D721Med (cell line): ENCODE data around the gene PDS5A.
"Not testable (repeated sequence)": the region's sequence is repeated elsewhere in the genome, so short reads cannot be mapped to it uniquely, and the experiment has no call there.

Source experiments
- DNase-seq: peaks from one replicate; pipeline ENCODE4 v3.0.0; 2011; ENCODE audit warnings: low spot score; ENCODE audit not compliant: insufficient read length
- FAIRE-seq: peaks from 2 replicates; lab custom pipeline; 2011; peaks lifted over from hg19 to GRCh38; lab: Jason Lieb, UNC
- TF ChIP-seq, protein P1 (sequence below): IDR thresholded peaks from 2 replicates; pipeline ENCODE4 v1.5.1; 2012; ENCODE audit warnings: mild to moderate bottlenecking, control low read depth; ENCODE audit not compliant: insufficient read depth; ENCODE audit errors: missing control alignments

Gene PDS5A

DNA sequence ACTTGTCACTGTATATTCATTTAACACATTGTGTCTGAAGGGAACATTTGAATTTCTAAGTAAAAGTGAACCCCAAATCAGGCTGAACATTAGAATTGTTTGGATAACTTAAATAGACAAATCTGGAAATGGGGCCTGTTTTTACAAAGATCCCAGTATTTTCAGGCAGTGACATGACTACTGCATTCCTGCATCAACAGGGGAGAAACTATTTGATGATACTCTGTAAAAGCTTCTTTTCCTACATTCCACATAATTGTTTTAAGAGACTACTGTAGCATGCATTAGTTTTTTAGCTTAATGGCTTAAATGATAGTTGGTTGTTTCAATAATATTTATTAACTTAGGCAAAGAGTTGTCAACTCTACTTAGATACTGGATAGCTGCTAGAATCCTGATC, 127.0 kb downstream of the PDS5A start:
- DNase-seq (no peak), FAIRE-seq (no peak)
- TF ChIP-seq, protein P1, sequence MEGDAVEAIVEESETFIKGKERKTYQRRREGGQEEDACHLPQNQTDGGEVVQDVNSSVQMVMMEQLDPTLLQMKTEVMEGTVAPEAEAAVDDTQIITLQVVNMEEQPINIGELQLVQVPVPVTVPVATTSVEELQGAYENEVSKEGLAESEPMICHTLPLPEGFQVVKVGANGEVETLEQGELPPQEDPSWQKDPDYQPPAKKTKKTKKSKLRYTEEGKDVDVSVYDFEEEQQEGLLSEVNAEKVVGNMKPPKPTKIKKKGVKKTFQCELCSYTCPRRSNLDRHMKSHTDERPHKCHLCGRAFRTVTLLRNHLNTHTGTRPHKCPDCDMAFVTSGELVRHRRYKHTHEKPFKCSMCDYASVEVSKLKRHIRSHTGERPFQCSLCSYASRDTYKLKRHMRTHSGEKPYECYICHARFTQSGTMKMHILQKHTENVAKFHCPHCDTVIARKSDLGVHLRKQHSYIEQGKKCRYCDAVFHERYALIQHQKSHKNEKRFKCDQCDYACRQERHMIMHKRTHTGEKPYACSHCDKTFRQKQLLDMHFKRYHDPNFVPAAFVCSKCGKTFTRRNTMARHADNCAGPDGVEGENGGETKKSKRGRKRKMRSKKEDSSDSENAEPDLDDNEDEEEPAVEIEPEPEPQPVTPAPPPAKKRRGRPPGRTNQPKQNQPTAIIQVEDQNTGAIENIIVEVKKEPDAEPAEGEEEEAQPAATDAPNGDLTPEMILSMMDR = no peak

DNA sequence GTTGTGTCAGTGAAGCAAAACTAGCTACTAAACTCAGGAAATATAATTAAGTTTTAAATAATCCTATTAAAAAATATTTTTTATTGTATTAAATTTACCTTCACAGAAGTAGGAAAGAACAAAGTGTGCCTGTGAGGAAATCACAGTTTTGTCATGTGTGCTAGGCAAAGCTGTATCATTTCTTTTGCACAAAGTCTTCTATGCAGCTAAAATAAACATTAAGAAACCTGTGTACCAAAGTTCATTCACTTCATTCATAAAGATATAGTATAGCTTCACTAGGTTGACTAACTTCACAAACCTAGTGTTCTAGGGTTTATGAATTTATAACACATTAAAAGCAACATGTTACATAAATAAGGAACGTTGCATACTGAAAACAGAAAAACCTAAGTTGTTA, 131.0 kb downstream of the PDS5A start:
- DNase-seq (no peak), FAIRE-seq (no peak)
- TF ChIP-seq, protein P1 = no peak

DNA sequence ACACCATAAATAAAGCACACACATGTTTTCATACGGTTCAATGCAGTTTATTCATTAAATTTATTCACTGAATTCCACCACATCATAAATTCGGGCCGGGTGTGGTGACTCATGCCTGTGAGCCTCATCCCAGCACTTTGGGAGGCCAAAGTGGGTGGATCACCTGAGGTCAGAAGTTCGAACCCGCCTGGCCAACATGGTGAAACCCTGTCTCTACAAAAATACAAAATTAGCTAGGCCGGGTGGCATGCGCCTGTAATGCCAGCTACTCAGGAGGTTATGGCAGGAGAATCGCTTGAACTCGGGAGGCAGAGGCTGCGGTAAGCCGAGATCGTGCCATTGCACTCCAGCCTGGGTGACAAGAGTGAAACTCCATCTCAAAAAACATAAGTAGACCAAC, 131.6 kb downstream of the PDS5A start:
- no peak for DNase-seq
- FAIRE-seq = no peak
- TF ChIP-seq, protein P1 = no peak

DNA sequence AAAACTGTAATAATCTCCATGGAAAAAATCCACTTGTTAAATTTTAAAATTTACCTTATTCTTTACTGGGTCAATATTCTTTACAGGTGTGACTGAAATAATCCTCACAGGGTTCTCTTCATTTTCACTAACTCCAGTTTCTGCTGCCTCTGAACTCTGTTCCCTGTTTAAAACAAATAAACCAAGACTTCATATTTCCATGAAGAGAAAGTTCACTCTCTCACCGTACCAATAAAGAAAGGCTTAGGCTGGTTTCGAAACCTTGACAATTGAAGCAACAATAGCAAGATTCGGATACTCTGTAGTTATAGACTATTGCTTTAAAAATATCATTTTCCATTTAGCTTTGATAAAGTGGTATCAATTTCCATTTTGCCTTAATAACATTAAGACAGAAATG, 135.8 kb downstream of the PDS5A start:
- TF ChIP-seq, protein P1 = no peak
- FAIRE-seq = no peak
- no peak for DNase-seq

DNA sequence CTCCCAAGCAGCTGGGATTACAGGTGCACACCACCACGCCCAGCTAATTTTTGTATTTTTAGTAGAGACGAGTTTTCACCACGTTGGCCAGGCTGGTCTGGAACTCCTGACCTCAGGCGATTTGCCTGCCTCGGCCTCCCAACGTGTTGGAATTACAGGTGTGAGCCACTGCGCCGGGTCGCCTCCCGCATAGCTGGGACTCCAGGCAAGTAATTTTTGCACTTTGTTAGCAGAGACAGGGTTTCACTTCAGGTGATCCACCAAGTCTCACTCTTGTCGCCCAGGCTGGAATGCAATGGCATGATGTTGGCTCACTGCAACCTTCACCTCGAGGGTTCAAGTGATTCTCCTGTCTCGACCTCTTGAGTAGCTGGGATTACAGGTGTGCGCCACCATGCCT, 137.2 kb downstream of the PDS5A start:
- not testable (repeated sequence) for FAIRE-seq, DNase-seq

DNA sequence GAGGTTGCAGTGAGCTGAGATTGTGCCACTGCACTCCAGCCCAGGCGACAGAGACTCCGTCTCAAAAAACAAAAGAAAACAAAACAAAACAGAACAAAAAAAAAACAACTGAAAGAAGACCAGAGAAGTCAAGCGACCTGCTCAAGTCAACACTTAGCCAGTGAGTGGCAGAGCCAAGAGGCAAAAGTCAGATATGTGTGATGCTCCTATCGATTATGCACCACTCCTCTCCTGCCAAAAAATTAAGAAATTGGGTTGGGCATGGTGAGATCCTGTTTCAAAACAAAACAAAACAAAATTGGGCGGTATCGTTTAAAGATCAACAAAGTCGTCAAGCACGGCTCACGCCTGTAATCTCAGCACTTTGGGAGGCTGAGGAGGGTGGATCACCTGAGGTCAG, 137.7 kb downstream of the PDS5A start:
- DNase-seq (no peak), FAIRE-seq (no peak)
- TF ChIP-seq, protein P1 = no peak

DNA sequence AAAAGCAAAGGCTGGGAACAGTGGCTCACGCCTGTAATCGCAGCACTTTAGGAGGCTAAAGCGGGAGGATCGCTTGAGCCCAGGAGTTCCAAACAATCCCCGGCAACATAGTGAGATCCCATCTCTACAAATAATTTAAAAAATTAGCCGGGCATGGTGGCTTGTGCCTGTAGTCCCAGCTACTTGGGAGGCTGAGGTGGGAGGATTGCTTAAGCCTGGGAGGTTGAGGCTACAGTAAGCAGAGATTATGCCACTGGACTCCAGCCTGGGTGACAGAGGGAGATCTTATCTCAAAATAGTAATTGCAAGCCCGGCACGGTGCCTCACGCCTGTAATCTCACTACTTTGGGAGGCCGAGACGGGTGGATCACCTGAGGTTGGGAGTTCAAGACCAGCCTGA, 139.3 kb downstream of the PDS5A start:
- not testable (repeated sequence) for FAIRE-seq, DNase-seq

DNA sequence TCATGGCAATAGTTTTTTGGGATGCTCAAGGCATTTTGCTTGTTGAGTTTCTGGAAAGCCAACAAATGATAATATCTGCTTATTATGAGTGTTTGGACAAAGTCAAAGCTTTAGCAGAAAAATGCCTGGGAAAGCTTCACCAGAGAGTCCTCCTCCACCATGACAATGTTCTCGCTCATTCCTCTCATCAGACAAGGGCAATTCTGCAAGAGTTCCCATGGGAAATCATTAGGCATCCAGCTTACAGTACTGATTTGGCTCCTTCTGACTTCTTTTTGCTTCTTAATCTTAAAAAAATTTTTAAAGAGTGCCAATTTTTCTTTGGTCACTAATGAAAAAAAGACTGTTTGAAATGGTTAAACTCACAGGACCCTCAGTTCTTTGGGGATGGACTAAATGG, 143.4 kb downstream of the PDS5A start:
- TF ChIP-seq, protein P1 = no peak
- FAIRE-seq (no peak), DNase-seq (no peak)
